22Rv1 (cell line): ENCODE measurements around the gene JMJD7.

ENCODE experiments used
- CTCF ChIP-seq: fragments of 450-650 bp; IDR thresholded peaks from 2 replicates; pipeline ENCODE4 v1.5.1; 2017; ENCODE audit warnings: mild to moderate bottlenecking
- ZFX ChIP-seq: fragments of 450-650 bp; IDR thresholded peaks from 2 replicates; pipeline ENCODE4 v1.6.1; 2017; ENCODE audit warnings: antibody characterized with exemption, borderline replicate concordance

- TF ChIP-seq CTCF, result no peak
- TF ChIP-seq ZFX, result no peak
Observed at GRCh38 chr15:41804916-41805666, 22.8 kb upstream of the JMJD7 start.
